Keratinocyte (primary cell): ENCODE measurements around the gene DNASE1. TPM values are rescaled to one million over a fixed set of nuclear protein-coding genes. Genes with fewer than 3 reads are reported as not detected.

ENCODE experiments used
- DNase-seq: peaks from one replicate; pipeline ENCODE4 v3.0.0-alpha.2; 2011; ENCODE audit warnings: low read depth, missing footprints, low spot score
- FAIRE-seq: peaks from 2 replicates; lab custom pipeline; 2011; peaks lifted over from hg19 to GRCh38; lab: Jason Lieb, UNC
- H2AFZ ChIP-seq: 2 replicates; pipeline ENCODE4 v1.6.0; 2012; ENCODE audit warnings: low read length, control low read depth, inconsistent platforms; ENCODE audit not compliant: control insufficient read depth
- H3K27ac ChIP-seq: 2 replicates; pipeline ENCODE4 v1.5.1; 2011; ENCODE audit warnings: low read length; ENCODE audit not compliant: control insufficient read depth, insufficient read depth
- H3K27me3 ChIP-seq: 3 replicates; pipeline ENCODE4 v1.6.0; 2011; ENCODE audit warnings: low read length; ENCODE audit not compliant: control insufficient read depth, insufficient read depth; ENCODE audit errors: extremely low read depth
- H3K36me3 ChIP-seq, 2 experiments: 2 replicates in 1 of 2; 3 replicates in 1 of 2; pipeline ENCODE4 v1.5.1; 2011; ENCODE audit warnings: low read length in 2 of 2, mild to moderate bottlenecking in 1 of 2; ENCODE audit not compliant: control insufficient read depth in 2 of 2, insufficient read depth in 2 of 2; ENCODE audit errors: extremely low read depth in 1 of 2
- H3K4me1 ChIP-seq: 3 replicates; pipeline ENCODE4 v1.5.1; 2011; ENCODE audit warnings: low read length; ENCODE audit not compliant: control insufficient read depth, insufficient read depth; ENCODE audit errors: extremely low read depth
- H3K4me2 ChIP-seq: 3 replicates; pipeline ENCODE4 v1.6.0; 2011; ENCODE audit warnings: low read depth, low read length; ENCODE audit not compliant: control insufficient read depth, insufficient read depth; ENCODE audit errors: extremely low read depth
- H3K4me3 ChIP-seq, 3 experiments: fragments of 200-600 bp in 1 of 3; sonication (generic) in 1 of 3; 2 replicates in 2 of 3; 3 replicates in 1 of 3; pipeline ENCODE4 v1.5.1; 2011 to 2016; ENCODE audit warnings: low read length in 3 of 3, mild to moderate bottlenecking in 3 of 3, control low read depth in 2 of 3, inconsistent platforms in 1 of 3, low read depth in 1 of 3, mixed read lengths in 1 of 3, mixed run types in 1 of 3, moderate library complexity in 1 of 3; ENCODE audit not compliant: control insufficient read depth in 2 of 3, insufficient read depth in 2 of 3; ENCODE audit errors: extremely low read depth in 1 of 3
- H3K79me2 ChIP-seq: 2 replicates; pipeline ENCODE4 v1.6.0; 2012; ENCODE audit warnings: low read length; ENCODE audit not compliant: control insufficient read depth, insufficient read depth
- H3K9ac ChIP-seq: 3 replicates; pipeline ENCODE4 v1.6.0; 2011; ENCODE audit warnings: low read length; ENCODE audit not compliant: control insufficient read depth, insufficient read depth; ENCODE audit errors: extremely low read depth
- H3K9me1 ChIP-seq: 3 replicates; pipeline ENCODE4 v1.6.0; 2011; ENCODE audit warnings: low read length; ENCODE audit not compliant: control insufficient read depth, insufficient read depth; ENCODE audit errors: extremely low read depth
- H3K9me3 ChIP-seq: 2 replicates; pipeline ENCODE4 v1.5.1; 2012; ENCODE audit warnings: low read depth, low read length; ENCODE audit not compliant: control insufficient read depth
- H4K20me1 ChIP-seq: 3 replicates; pipeline ENCODE4 v1.6.0; 2011; ENCODE audit warnings: low read length; ENCODE audit not compliant: control insufficient read depth, insufficient read depth; ENCODE audit errors: extremely low read depth
- EZH2 ChIP-seq: IDR thresholded peaks from one replicate; pipeline ENCODE4 v1.6.1; 2012; ENCODE audit warnings: inconsistent platforms, mild to moderate bottlenecking, low read length, moderate library complexity
- dilution Hi-C: fragments of 300-500 bp; cut with MboI; formaldehyde crosslinking; loops from one replicate; pipeline ENCODE4 v1.7.0; 2020; ENCODE audit warnings: low sequenced_read_pairs; ENCODE audit not compliant: extremely low pct_ligation_motif_present
- polyA plus RNA-seq, 5 experiments: library from polyadenylated mRNA; depleted of rRNA in 3 of 5; stranded (reverse) in 3 of 5; stranded (forward) in 1 of 5; unstranded in 1 of 5; fragments of >200 nt; gene quantifications; 1 replicate in 1 of 5; 2 replicates in 3 of 5; 3 replicates in 1 of 5; pipeline versions ENCODE4 v1.2.1 to v1.2.3, GENCODE V29; 2011 to 2012; ENCODE audit warnings: missing spikeins in 2 of 5, low read depth in 1 of 5, low replicate concordance in 1 of 5
- TF ChIP-seq, protein P1 (sequence below), 3 experiments: IDR thresholded peaks in 1 of 3; conservative IDR thresholded peaks in 1 of 3; optimal IDR thresholded peaks in 1 of 3; 2 replicates in 2 of 3; 3 replicates in 1 of 3; pipeline versions ENCODE3 to v1.5.1; 2011; ENCODE audit warnings: low read length in 3 of 3, mild to moderate bottlenecking in 3 of 3, moderate library complexity in 2 of 3, control low read depth in 1 of 3, inconsistent platforms in 1 of 3; ENCODE audit not compliant: insufficient read depth in 2 of 3; ENCODE audit errors: extremely low read depth in 1 of 3

Gene DNASE1
- polyA plus RNA-seq, 1 donor (not counting 4 experiments of a cell fraction or from before 2014, with no cell fraction given) = 5.2 TPM

- Histone ChIP-seq H3K9me3 (no peaks in the 10 kb centered on the region), H3K27me3 (no peaks in the 10 kb centered on the region), H3K4me3 (no peak overlapping the region), H3K36me3 (peaks cover 0 to 6% of the 10 kb centered on the region in 2 experiments), H3K9ac (no peak overlapping the region), H3K4me1 (peaks cover 11% of the 10 kb centered on the region), H2AFZ (no peak overlapping the region), H3K27ac (no peak overlapping the region), H4K20me1 (no peaks in the 10 kb centered on the region), H3K4me2 (no peak overlapping the region), H3K79me2 (no peaks in the 10 kb centered on the region), H3K9me1 (no peaks in the 10 kb centered on the region)
- FAIRE-seq (no peak), DNase-seq (no peak)
- dilution Hi-C loops = no loop called here
- TF ChIP-seq, protein P1, sequence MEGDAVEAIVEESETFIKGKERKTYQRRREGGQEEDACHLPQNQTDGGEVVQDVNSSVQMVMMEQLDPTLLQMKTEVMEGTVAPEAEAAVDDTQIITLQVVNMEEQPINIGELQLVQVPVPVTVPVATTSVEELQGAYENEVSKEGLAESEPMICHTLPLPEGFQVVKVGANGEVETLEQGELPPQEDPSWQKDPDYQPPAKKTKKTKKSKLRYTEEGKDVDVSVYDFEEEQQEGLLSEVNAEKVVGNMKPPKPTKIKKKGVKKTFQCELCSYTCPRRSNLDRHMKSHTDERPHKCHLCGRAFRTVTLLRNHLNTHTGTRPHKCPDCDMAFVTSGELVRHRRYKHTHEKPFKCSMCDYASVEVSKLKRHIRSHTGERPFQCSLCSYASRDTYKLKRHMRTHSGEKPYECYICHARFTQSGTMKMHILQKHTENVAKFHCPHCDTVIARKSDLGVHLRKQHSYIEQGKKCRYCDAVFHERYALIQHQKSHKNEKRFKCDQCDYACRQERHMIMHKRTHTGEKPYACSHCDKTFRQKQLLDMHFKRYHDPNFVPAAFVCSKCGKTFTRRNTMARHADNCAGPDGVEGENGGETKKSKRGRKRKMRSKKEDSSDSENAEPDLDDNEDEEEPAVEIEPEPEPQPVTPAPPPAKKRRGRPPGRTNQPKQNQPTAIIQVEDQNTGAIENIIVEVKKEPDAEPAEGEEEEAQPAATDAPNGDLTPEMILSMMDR (optimal IDR thresholded peaks at IDR 0.05 in 1 of 3, IDR thresholded peaks at IDR 0.05 in 1 of 3, conservative IDR thresholded peaks at IDR 0.05 in 1 of 3; ENCODE audit: extremely low read depth in 1 of 3, insufficient read depth in 2 of 3, low read length in 3 of 3) = no peak
- no peak for TF ChIP-seq EZH2
Observed at GRCh38 chr16:3645504-3646347, 8.8 kb upstream of the DNASE1 start.

- FAIRE-seq = no peak
- Histone ChIP-seq H3K4me2 (no peak overlapping the region), H3K9me1 (no peaks in the 10 kb centered on the region), H3K27me3 (no peaks in the 10 kb centered on the region), H3K36me3 (peaks cover under 1 to 5% of the 10 kb centered on the region in 2 experiments), H3K9me3 (no peaks in the 10 kb centered on the region), H3K9ac (no peak overlapping the region), H3K79me2 (no peaks in the 10 kb centered on the region), H3K4me1 (peaks cover 11% of the 10 kb centered on the region), H3K27ac (no peak overlapping the region), H2AFZ (no peak overlapping the region), H4K20me1 (no peaks in the 10 kb centered on the region), H3K4me3 (no peak overlapping the region)
- no peak for TF ChIP-seq EZH2
- TF ChIP-seq, protein P1 (optimal IDR thresholded peaks at IDR 0.05 in 1 of 3, IDR thresholded peaks at IDR 0.05 in 1 of 3, conservative IDR thresholded peaks at IDR 0.05 in 1 of 3; ENCODE audit: extremely low read depth in 1 of 3, insufficient read depth in 2 of 3, low read length in 3 of 3) = no peak
- DNase-seq = no peak
- dilution Hi-C loops = no loop called here
Observed at GRCh38 chr16:3646348-3646920, 8.1 kb upstream of the DNASE1 start.
